ENCODE measurements around the gene PPP1R12C. TPM values are rescaled to one million over a fixed set of nuclear protein-coding genes. Genes with fewer than 3 reads are reported as not detected.
A peak's percentile ranks its signal among the peaks of the same experiment; 100 is the strongest.

The PPP1R12C gene
- total and polyA plus RNA-seq, 2 experiments from 2014 or later = 69.7 to 74.5 TPM

DNA sequence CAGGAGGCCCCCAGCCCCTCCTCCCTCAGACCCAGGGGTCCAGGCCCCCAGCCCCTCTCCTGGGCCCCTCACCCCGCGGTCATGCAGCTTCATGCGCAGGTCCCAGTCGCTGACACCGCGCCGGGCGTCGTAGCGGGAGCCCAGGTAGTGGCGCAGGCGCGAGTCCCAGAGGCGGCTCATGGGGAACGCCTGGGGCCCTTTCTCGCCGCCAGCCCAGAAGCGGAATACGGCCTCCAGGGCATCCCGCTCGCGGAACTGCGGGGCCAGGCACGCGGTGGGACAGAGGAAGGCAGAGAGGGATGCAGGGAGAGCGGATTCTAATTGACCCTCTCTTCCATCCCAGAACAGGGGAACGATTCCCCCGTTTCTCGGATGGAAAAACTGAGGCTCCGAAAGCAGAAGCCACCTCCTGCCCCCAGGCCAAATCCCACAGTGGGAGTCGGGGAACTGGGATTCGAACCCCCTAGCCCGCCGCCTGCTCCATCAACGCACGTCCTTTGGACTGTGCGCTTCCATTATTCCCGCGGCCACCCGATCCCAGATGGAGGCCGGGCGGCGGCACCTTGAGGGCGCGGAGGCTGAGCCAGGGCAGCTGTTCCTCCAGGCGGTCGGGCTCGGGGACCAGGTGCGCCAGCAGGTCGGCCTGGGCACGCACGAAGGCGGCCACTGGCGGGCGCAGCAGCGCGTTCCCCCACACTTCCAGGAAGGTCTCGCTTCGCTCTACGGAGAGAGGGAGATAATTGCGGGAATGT is 44.3 kb upstream of the PPP1R12C start:
- H3K4me1 ChIP-seq (ENCODE audit: insufficient read depth) = no peaks in the 10 kb centered on the region
- WGBS (ENCODE audit: low lambda C conversion rate, missing lambda C conversion rate) = 66% methylated on average over 60 of the region's 61 CpGs
- H3K27me3 ChIP-seq = peaks cover 33% of the 10 kb centered on the region
- no peak overlapping the region for H3K4me2 ChIP-seq
- H2AFZ ChIP-seq = no peak overlapping the region
- H4K20me1 ChIP-seq (ENCODE audit: insufficient read depth, poor library complexity, severe bottlenecking) = no peaks in the 10 kb centered on the region
- no peaks in the 10 kb centered on the region for H3K9me2 ChIP-seq (replicated peaks; ENCODE audit: insufficient read depth)
- H3K27ac ChIP-seq = no peak overlapping the region
- H3K79me2 ChIP-seq = no peaks in the 10 kb centered on the region
- DNase-seq (ENCODE audit: low spot score) = no peak
- H3K4me3 ChIP-seq = no peak overlapping the region
- H3K9me3 ChIP-seq (ENCODE audit: low read depth) = no peaks in the 10 kb centered on the region
- TF ChIP-seq EZH2 (IDR thresholded peaks at IDR 0.05; ENCODE audit: borderline replicate concordance) (no peak), EZH2phosphoT487 (IDR thresholded peaks at IDR 0.05; ENCODE audit: low read depth, severe bottlenecking, unreplicated experiment) (no peak)
- TF ChIP-seq, protein P1, sequence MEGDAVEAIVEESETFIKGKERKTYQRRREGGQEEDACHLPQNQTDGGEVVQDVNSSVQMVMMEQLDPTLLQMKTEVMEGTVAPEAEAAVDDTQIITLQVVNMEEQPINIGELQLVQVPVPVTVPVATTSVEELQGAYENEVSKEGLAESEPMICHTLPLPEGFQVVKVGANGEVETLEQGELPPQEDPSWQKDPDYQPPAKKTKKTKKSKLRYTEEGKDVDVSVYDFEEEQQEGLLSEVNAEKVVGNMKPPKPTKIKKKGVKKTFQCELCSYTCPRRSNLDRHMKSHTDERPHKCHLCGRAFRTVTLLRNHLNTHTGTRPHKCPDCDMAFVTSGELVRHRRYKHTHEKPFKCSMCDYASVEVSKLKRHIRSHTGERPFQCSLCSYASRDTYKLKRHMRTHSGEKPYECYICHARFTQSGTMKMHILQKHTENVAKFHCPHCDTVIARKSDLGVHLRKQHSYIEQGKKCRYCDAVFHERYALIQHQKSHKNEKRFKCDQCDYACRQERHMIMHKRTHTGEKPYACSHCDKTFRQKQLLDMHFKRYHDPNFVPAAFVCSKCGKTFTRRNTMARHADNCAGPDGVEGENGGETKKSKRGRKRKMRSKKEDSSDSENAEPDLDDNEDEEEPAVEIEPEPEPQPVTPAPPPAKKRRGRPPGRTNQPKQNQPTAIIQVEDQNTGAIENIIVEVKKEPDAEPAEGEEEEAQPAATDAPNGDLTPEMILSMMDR (IDR thresholded peaks at IDR 0.05; ENCODE audit: poor library complexity) = no peak
- no peaks in the 10 kb centered on the region for H3K36me3 ChIP-seq (replicated peaks; ENCODE audit: insufficient read depth, low read depth)

DNA sequence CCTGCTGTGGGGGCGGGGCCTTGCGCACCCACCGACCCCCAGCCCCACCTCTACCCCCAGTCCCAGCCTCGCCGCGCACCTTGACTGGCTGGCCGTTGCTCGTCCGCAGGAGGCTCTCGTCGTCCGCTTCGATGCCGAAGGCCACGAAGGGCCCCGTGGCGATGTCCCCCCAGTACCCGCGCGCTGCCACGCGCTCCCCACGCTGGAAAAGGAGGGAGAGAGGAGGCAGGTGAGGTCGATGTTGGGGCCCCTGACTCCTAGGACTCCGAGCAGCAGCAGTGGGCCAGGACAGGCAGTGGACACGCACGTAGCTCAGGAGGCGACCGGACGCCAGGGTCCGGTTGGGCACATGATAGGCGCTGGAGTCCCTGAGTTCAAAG is 43.5 kb upstream of the PPP1R12C start:
- no peaks in the 10 kb centered on the region for H4K20me1 ChIP-seq (ENCODE audit: insufficient read depth, poor library complexity, severe bottlenecking)
- H3K9me3 ChIP-seq (ENCODE audit: low read depth) = no peaks in the 10 kb centered on the region
- no peaks in the 10 kb centered on the region for H3K79me2 ChIP-seq
- no peak overlapping the region for H3K4me2 ChIP-seq
- no peaks in the 10 kb centered on the region for H3K9me2 ChIP-seq (replicated peaks; ENCODE audit: insufficient read depth)
- H3K36me3 ChIP-seq (replicated peaks; ENCODE audit: insufficient read depth, low read depth) = no peaks in the 10 kb centered on the region
- peaks cover 41% of the 10 kb centered on the region for H3K27me3 ChIP-seq
- H3K4me1 ChIP-seq (ENCODE audit: insufficient read depth) = no peaks in the 10 kb centered on the region
- no peak for DNase-seq (ENCODE audit: low spot score)
- WGBS (ENCODE audit: low lambda C conversion rate, missing lambda C conversion rate) = 41% methylated on average over 22 of the region's 32 CpGs
- H3K27ac ChIP-seq = no peak overlapping the region
- no peak overlapping the region for H3K4me3 ChIP-seq
- H2AFZ ChIP-seq = no peak overlapping the region
- TF ChIP-seq, protein P1 (IDR thresholded peaks at IDR 0.05; ENCODE audit: poor library complexity) = no peak
- no peak for TF ChIP-seq EZH2phosphoT487 (IDR thresholded peaks at IDR 0.05; ENCODE audit: low read depth, severe bottlenecking, unreplicated experiment)

DNA sequence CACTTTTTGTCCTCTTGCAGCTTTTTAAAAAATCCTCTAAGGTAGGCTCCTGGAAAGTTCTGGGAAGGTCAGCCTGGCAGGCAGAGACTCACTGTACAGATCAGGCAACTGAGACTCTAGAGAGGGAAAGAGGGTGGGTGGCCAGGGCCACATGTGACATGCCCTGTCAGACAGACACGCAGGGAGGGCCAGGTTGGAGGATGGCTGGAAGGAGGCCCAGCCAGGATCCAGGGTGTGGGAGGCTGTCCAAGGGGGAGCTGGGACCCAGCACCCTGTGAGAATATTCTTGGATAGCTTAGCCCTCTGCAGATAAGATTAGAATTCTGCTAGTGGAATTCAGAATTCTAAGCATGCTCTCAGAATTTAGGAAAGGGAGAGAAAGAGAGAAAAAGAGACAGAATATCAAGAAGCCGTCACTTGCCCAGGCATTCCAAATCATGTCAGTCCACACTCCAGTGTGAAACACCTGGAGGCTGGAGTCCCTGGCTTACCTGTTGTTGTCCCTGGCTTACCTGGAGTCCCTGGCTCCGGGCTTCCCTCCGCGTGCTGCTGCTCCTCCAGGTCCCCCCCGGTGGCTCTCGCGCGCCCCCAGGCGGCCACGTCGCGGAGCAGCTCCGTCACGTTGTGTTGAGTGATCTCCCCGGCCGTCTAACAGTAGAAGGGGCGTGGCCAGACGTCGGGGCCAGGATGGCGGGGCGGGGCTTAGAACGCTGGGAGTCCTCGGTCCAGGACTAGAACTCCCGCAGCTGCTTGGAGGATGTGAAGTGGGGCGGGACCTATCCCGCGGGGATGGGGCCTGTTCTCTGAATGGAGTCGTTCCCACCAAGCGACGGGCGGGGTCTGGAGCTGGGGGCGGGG is 42.9 kb upstream of the PPP1R12C start:
- no peak overlapping the region for H3K27ac ChIP-seq
- no peak overlapping the region for H2AFZ ChIP-seq
- H3K4me2 ChIP-seq = no peak overlapping the region
- H3K79me2 ChIP-seq = no peaks in the 10 kb centered on the region
- WGBS (ENCODE audit: low lambda C conversion rate, missing lambda C conversion rate) = 6% methylated on average over 25 of the region's 33 CpGs
- H3K27me3 ChIP-seq = peaks cover 41% of the 10 kb centered on the region
- DNase-seq (ENCODE audit: low spot score) = peak; percentile 95
- no peaks in the 10 kb centered on the region for H3K9me3 ChIP-seq (ENCODE audit: low read depth)
- H3K4me1 ChIP-seq (ENCODE audit: insufficient read depth) = no peaks in the 10 kb centered on the region
- H3K36me3 ChIP-seq (replicated peaks; ENCODE audit: insufficient read depth, low read depth) = no peaks in the 10 kb centered on the region
- no peak for TF ChIP-seq EZH2phosphoT487 (IDR thresholded peaks at IDR 0.05; ENCODE audit: low read depth, severe bottlenecking, unreplicated experiment)
- TF ChIP-seq, protein P1 (IDR thresholded peaks at IDR 0.05; ENCODE audit: poor library complexity) = peak; percentile 93
- no peak overlapping the region for H3K4me3 ChIP-seq
- no peaks in the 10 kb centered on the region for H3K9me2 ChIP-seq (replicated peaks; ENCODE audit: insufficient read depth)
- no peaks in the 10 kb centered on the region for H4K20me1 ChIP-seq (ENCODE audit: insufficient read depth, poor library complexity, severe bottlenecking)

Data from hepatocyte (in vitro differentiated cells).